Endothelial cell of umbilical vein (primary cell): ENCODE measurements around the gene ALPL. TPM values are rescaled to one million over a fixed set of nuclear protein-coding genes. Genes with fewer than 3 reads are reported as not detected.

Experiments
- BruUV-seq: library from RNA; stranded (reverse); fragments of 400-500 nt; replicated peaks from 2 replicates; lab custom pipeline; 2021; lab: Mats Ljungman, UMichigan
- CTCF ChIA-PET: fragments of 300-600, 350-600 bp; sonication (Branson Sonifier 250); formaldehyde crosslinking; loops from one replicate; lab custom pipeline; 2021; ENCODE audit warnings: antibody characterized with exemption, inconsistent platforms; lab: Charles Lee
- POLR2A ChIA-PET: fragments of 300-600, 350-600 bp; sonication (Branson Sonifier 250); formaldehyde crosslinking; loops from one replicate; lab custom pipeline; 2021; ENCODE audit warnings: antibody characterized with exemption, inconsistent platforms; lab: Charles Lee
- DNase-seq: peaks from one replicate; pipeline ENCODE4 v3.0.0-alpha.2; 2011; ENCODE audit warnings: low read depth, low spot score
- FAIRE-seq: peaks from 2 replicates; lab custom pipeline; 2011; peaks lifted over from hg19 to GRCh38; lab: Jason Lieb, UNC
- H2AFZ ChIP-seq: 2 replicates; pipeline ENCODE4 v1.6.0; 2012; ENCODE audit warnings: low read depth, low read length, control low read depth, inconsistent platforms
- H3K27ac ChIP-seq: 2 replicates; pipeline ENCODE4 v1.5.1; 2011; ENCODE audit warnings: low read depth, mild to moderate bottlenecking, control low read depth, low read length, moderate library complexity; ENCODE audit not compliant: insufficient read depth
- H3K27me3 ChIP-seq, 2 experiments: 2 replicates each; pipeline versions ENCODE4 v1.6.0 to v1.6.1; 2011; ENCODE audit warnings: low read length in 2 of 2, mixed read lengths in 1 of 2; ENCODE audit not compliant: control insufficient read depth in 2 of 2, insufficient read depth in 2 of 2
- H3K36me3 ChIP-seq, 2 experiments: 2 replicates in 1 of 2; 3 replicates in 1 of 2; pipeline ENCODE4 v1.5.1; 2011; ENCODE audit warnings: low read length in 2 of 2, mild to moderate bottlenecking in 1 of 2, moderate library complexity in 1 of 2; ENCODE audit not compliant: control insufficient read depth in 2 of 2, insufficient read depth in 2 of 2; ENCODE audit errors: extremely low read depth in 1 of 2
- H3K4me1 ChIP-seq: 3 replicates; pipeline ENCODE4 v1.5.1; 2011; ENCODE audit warnings: mild to moderate bottlenecking, low read length; ENCODE audit not compliant: control insufficient read depth, insufficient read depth; ENCODE audit errors: extremely low read depth
- H3K4me2 ChIP-seq: 2 replicates; pipeline ENCODE4 v1.6.1; 2011; ENCODE audit warnings: low read length, control low read depth, mixed read lengths; ENCODE audit not compliant: insufficient read depth
- H3K4me3 ChIP-seq, 3 experiments: fragments of 200-600 bp in 1 of 3; sonication (generic), shearing (Covaris generic) in 1 of 3; replicated peaks in 1 of 3; 2 replicates each; pipeline ENCODE4 v1.5.1; 2011 to 2016; ENCODE audit warnings: control low read depth in 3 of 3, low read length in 3 of 3, mild to moderate bottlenecking in 2 of 3, inconsistent platforms in 1 of 3, low read depth in 1 of 3, moderate library complexity in 1 of 3; ENCODE audit not compliant: insufficient read depth in 1 of 3
- H3K79me2 ChIP-seq: 2 replicates; pipeline ENCODE4 v1.6.0; 2012; ENCODE audit warnings: low read length, inconsistent platforms; ENCODE audit not compliant: control insufficient read depth, insufficient read depth
- H3K9ac ChIP-seq: replicated peaks from 2 replicates; pipeline ENCODE3; 2011; ENCODE audit warnings: low read length, control low read depth; ENCODE audit not compliant: insufficient read depth; ENCODE audit errors: extremely low read depth
- H3K9me1 ChIP-seq: replicated peaks from 3 replicates; pipeline ENCODE4 v1.6.0; 2011; ENCODE audit warnings: mild to moderate bottlenecking, low read length; ENCODE audit not compliant: control insufficient read depth, insufficient read depth; ENCODE audit errors: extremely low read depth
- H3K9me3 ChIP-seq: replicated peaks from 2 replicates; pipeline ENCODE4 v1.5.1; 2012; ENCODE audit warnings: low read length, inconsistent platforms; ENCODE audit not compliant: control insufficient read depth, insufficient read depth
- H4K20me1 ChIP-seq: replicated peaks from 2 replicates; pipeline ENCODE3; 2011; ENCODE audit warnings: mild to moderate bottlenecking, low read length; ENCODE audit not compliant: control insufficient read depth, insufficient read depth; ENCODE audit errors: extremely low read depth
- CTCF ChIP-seq, 2 donors: IDR thresholded peaks; 1 replicate in 1 of 2; 2 replicates in 1 of 2; pipeline ENCODE4 v1.5.1; 2011; ENCODE audit warnings: low read length in 2 of 2, mild to moderate bottlenecking in 2 of 2, moderate library complexity in 2 of 2, control low read depth in 1 of 2, inconsistent platforms in 1 of 2, low read depth in 1 of 2; ENCODE audit not compliant: insufficient read depth in 1 of 2; ENCODE audit errors: extremely low read depth in 1 of 2
- EZH2 ChIP-seq: IDR thresholded peaks from 2 replicates; pipeline ENCODE4 v1.6.1; 2012; ENCODE audit warnings: borderline replicate concordance, low read depth, mild to moderate bottlenecking, moderate library complexity, low read length, inconsistent platforms; ENCODE audit not compliant: severe bottlenecking
- FOS ChIP-seq: IDR thresholded peaks from 2 replicates; pipeline ENCODE4 v1.6.1; 2011; ENCODE audit warnings: mild to moderate bottlenecking, low read length, moderate library complexity, borderline replicate concordance; ENCODE audit not compliant: insufficient read depth
- GATA2 ChIP-seq: IDR thresholded peaks from 2 replicates; pipeline ENCODE4 v1.7.0; 2011; ENCODE audit warnings: low read depth, mild to moderate bottlenecking, moderate library complexity, mixed read lengths, low read length; ENCODE audit not compliant: insufficient read length, insufficient read depth
- JUN ChIP-seq: IDR thresholded peaks from 2 replicates; pipeline ENCODE4 v1.6.1; 2011; ENCODE audit warnings: borderline replicate concordance, low read depth; ENCODE audit not compliant: insufficient read length, insufficient read depth
- MYC ChIP-seq: IDR thresholded peaks from one replicate; pipeline ENCODE4 v1.6.1; 2011; ENCODE audit warnings: mild to moderate bottlenecking, low read depth, low read length
- POLR2A ChIP-seq: IDR thresholded peaks from 2 replicates; pipeline ENCODE4 v1.6.1; 2012; ENCODE audit warnings: low read depth, mild to moderate bottlenecking, control low read depth, low read length
- POLR2AphosphoS5 ChIP-seq: IDR thresholded peaks from 2 replicates; pipeline ENCODE4 v1.6.1; 2012; ENCODE audit warnings: low read depth, mild to moderate bottlenecking, control low read depth, low read length, moderate library complexity; ENCODE audit not compliant: insufficient read depth
- dilution Hi-C: fragments of 300-500 bp; cut with MboI; formaldehyde crosslinking; loops from one replicate; pipeline ENCODE4 v1.15.0; 2019; ENCODE audit warnings: low sequenced_read_pairs; ENCODE audit not compliant: extremely low pct_ligation_motif_present
- intact Hi-C: fragments of 100-400 bp; cut with micrococcal nuclease; formaldehyde crosslinking; loops from one replicate; pipeline ENCODE4 v1.10.0; 2022
- polyA plus RNA-seq, 4 experiments: library from polyadenylated mRNA; depleted of rRNA in 3 of 4; stranded (reverse) in 3 of 4; unstranded in 1 of 4; fragments of >200 nt; gene quantifications; 2 replicates each; pipeline versions ENCODE4 v1.2.1 to v1.2.3, GENCODE V29; 2011 to 2012; ENCODE audit warnings: missing spikeins in 1 of 4
- total RNA-seq: library from RNA; stranded (reverse); gene quantifications from 2 replicates; pipeline ENCODE4 v1.2.3, GENCODE V29; 2021
- TF ChIP-seq, protein P1 (sequence below): IDR thresholded peaks from 2 replicates; pipeline ENCODE4 v1.6.1; 2011; ENCODE audit not compliant: insufficient read depth, insufficient read length

The ALPL gene
- total and polyA plus RNA-seq, 2 donors (not counting 3 experiments of a cell fraction or from before 2014, with no cell fraction given) = 0.38 to 0.92 TPM

DNA sequence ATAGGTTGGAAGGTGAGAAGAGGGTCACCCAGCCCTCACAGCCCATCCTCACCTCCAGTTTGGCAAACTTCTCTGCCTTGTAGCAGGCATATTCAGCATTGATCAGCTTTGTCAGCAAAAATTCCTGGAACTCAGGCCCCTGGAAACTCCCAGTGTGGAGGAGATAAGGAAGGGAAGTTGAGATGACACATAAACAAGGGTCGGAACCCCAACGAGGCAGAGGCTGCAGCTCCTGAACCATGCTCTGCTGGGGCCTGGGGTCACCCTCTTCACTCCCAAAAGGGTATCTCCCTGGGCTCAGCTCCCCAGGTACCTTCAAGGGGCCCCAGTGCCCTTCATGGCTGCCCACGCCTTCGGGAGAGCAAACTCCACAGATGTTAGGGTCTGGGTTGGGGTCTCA, 99.6 kb downstream of the ALPL start:
- FAIRE-seq (no peak), DNase-seq (no peak)
- TF ChIP-seq GATA2 (no peak), POLR2AphosphoS5 (no peak), JUN (no peak), FOS (no peak), EZH2 (no peak), POLR2A (no peak), CTCF (IDR thresholded peaks at IDR 0.05; ENCODE audit: extremely low read depth in 1 of 2, insufficient read depth in 1 of 2, low read depth in 1 of 2, low read length in 2 of 2) (no peak), MYC (no peak)
- TF ChIP-seq, protein P1, sequence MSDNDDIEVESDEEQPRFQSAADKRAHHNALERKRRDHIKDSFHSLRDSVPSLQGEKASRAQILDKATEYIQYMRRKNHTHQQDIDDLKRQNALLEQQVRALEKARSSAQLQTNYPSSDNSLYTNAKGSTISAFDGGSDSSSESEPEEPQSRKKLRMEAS = no peak
- Histone ChIP-seq H4K20me1 (no peaks in the 10 kb centered on the region), H3K9me1 (no peaks in the 10 kb centered on the region), H3K27me3 (peaks cover 0 to 4% of the 10 kb centered on the region in 2 experiments), H3K4me1 (no peaks in the 10 kb centered on the region), H3K79me2 (no peaks in the 10 kb centered on the region), H3K4me2 (no peak overlapping the region), H3K9me3 (no peaks in the 10 kb centered on the region), H2AFZ (no peak overlapping the region), H3K9ac (no peak overlapping the region), H3K4me3 (no peak overlapping the region), H3K36me3 (no peaks in the 10 kb centered on the region), H3K27ac (no peak overlapping the region)
- dilution Hi-C loops = no loop called here
- POLR2A ChIA-PET = no interaction called here
- BruUV-seq = no TSS peak
- CTCF ChIA-PET = no interaction called here
- intact Hi-C loops = no loop called here
